ENCODE data around the gene RSU1. TPM values are rescaled to one million over a fixed set of nuclear protein-coding genes. Genes with fewer than 3 reads are reported as not detected.

Gene RSU1
- polyA plus RNA-seq, 3 donors = 45.7 to 111 (median 100) TPM

DNA sequence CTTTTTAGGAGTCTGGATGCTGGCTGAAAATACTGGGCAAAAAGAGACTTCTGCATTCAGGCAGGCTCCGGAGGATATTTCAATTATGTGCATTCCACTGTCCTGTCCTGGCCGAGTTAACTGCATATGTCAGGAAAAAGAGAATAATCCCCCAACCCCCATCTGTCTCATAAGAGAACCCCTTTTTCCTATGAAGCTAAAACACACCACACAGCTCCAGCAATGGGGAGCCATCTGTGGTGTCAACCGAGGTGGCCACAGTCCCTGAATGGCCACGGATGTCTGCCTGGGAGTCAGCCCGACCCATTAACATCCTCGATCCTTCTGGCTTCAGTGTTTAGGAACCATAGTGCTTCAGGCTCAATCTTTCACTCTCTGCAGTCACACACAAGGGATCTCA is 70.4 kb downstream of the RSU1 start:
- Mint-ChIP-seq H3K9me3 (peaks cover 0 to 1% (median 0%) of the 10 kb centered on the region in 7 donors), H3K27ac (no peak overlapping the region), H3K4me3 (no peak overlapping the region), H3K4me1 (peaks cover 6% of the 10 kb centered on the region), H3K27me3 (ENCODE audit: low read depth in 3 of 3) (peaks cover 0 to 2% (median 1%) of the 10 kb centered on the region in 3 donors), H3K36me3 (peaks cover 55 to 60% of the 10 kb centered on the region in 2 donors)
- intact Hi-C loops (cut with micrococcal nuclease) = no loop called here
- Histone ChIP-seq H3K9me3 (replicated peaks in 1 of 2; ENCODE audit: control insufficient read depth in 1 of 2, insufficient read depth in 1 of 2, low read length in 2 of 2) (no peaks in the 10 kb centered on the region), H3K4me3 (replicated peaks in 1 of 3; ENCODE audit: low read depth in 2 of 3, low read length in 3 of 3) (no peak overlapping the region), H3K36me3 (replicated peaks in 1 of 2; ENCODE audit: control insufficient read depth in 1 of 2, insufficient read depth in 2 of 2, low read length in 2 of 2) (peaks cover 32 to 82% of the 10 kb centered on the region in 2 donors), H3K27ac (ENCODE audit: low read depth in 1 of 2, low read length in 2 of 2) (no peak overlapping the region), H3K4me1 (ENCODE audit: control insufficient read depth in 1 of 2, insufficient read depth in 2 of 2, low read length in 2 of 2) (no peaks in the 10 kb centered on the region), H4K20me1 (ENCODE audit: insufficient read depth, low read length) (no peaks in the 10 kb centered on the region), H3K9ac (ENCODE audit: insufficient read depth, low read length, poor library complexity, severe bottlenecking) (no peak overlapping the region), H3K4me2 (replicated peaks; ENCODE audit: extremely low read depth, low read length, poor library complexity, severe bottlenecking) (no peak overlapping the region), H2AFZ (ENCODE audit: insufficient read depth, low read depth, low read length, poor library complexity, severe bottlenecking) (no peak overlapping the region), H3K79me2 (ENCODE audit: insufficient read depth, low read length) (no peaks in the 10 kb centered on the region), H3K27me3 (ENCODE audit: control insufficient read depth in 2 of 2, insufficient read depth in 2 of 2, low read length in 2 of 2) (no peaks in the 10 kb centered on the region)
- DNase-seq = no peak
- TF ChIP-seq, protein P1, sequence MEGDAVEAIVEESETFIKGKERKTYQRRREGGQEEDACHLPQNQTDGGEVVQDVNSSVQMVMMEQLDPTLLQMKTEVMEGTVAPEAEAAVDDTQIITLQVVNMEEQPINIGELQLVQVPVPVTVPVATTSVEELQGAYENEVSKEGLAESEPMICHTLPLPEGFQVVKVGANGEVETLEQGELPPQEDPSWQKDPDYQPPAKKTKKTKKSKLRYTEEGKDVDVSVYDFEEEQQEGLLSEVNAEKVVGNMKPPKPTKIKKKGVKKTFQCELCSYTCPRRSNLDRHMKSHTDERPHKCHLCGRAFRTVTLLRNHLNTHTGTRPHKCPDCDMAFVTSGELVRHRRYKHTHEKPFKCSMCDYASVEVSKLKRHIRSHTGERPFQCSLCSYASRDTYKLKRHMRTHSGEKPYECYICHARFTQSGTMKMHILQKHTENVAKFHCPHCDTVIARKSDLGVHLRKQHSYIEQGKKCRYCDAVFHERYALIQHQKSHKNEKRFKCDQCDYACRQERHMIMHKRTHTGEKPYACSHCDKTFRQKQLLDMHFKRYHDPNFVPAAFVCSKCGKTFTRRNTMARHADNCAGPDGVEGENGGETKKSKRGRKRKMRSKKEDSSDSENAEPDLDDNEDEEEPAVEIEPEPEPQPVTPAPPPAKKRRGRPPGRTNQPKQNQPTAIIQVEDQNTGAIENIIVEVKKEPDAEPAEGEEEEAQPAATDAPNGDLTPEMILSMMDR (IDR thresholded peaks at IDR 0.05) = no peak
- 96% methylated on average over 4 of the region's 6 CpGs for WGBS (ENCODE audit: insufficient coverage)

- 100% methylated on average over 2 of the region's 6 CpGs for WGBS (ENCODE audit: insufficient coverage)
- no peak overlapping the region for H3K27ac ChIP-seq (ENCODE audit: low read depth in 1 of 2, low read length in 2 of 2)
- Mint-ChIP-seq H3K27me3 (ENCODE audit: low read depth in 3 of 3) (peaks cover 0 to 2% (median 1%) of the 10 kb centered on the region in 3 donors), H3K36me3 (peaks cover 50 to 51% of the 10 kb centered on the region in 2 donors), H3K4me1 (peaks cover 6% of the 10 kb centered on the region), H3K27ac (no peak overlapping the region), H3K4me3 (no peak overlapping the region), H3K9me3 (peaks cover 0 to 1% (median 0%) of the 10 kb centered on the region in 7 donors)
- H3K79me2 ChIP-seq (ENCODE audit: insufficient read depth, low read length) = no peaks in the 10 kb centered on the region
- no peak overlapping the region for H3K9ac ChIP-seq (ENCODE audit: insufficient read depth, low read length, poor library complexity, severe bottlenecking)
- peaks cover 19 to 74% of the 10 kb centered on the region in 2 donors for H3K36me3 ChIP-seq (replicated peaks in 1 of 2; ENCODE audit: control insufficient read depth in 1 of 2, insufficient read depth in 2 of 2, low read length in 2 of 2)
- no peak for DNase-seq
- intact Hi-C loops (cut with micrococcal nuclease) = no loop called here
- H3K9me3 ChIP-seq (replicated peaks in 1 of 2; ENCODE audit: control insufficient read depth in 1 of 2, insufficient read depth in 1 of 2, low read length in 2 of 2) = no peaks in the 10 kb centered on the region
- no peak overlapping the region for H3K4me3 ChIP-seq (replicated peaks in 1 of 3; ENCODE audit: low read depth in 2 of 3, low read length in 3 of 3)
- TF ChIP-seq, protein P1 (IDR thresholded peaks at IDR 0.05) = no peak
- H3K27me3 ChIP-seq (ENCODE audit: control insufficient read depth in 2 of 2, insufficient read depth in 2 of 2, low read length in 2 of 2) = no peaks in the 10 kb centered on the region
- no peak overlapping the region for H2AFZ ChIP-seq (ENCODE audit: insufficient read depth, low read depth, low read length, poor library complexity, severe bottlenecking)
- H4K20me1 ChIP-seq (ENCODE audit: insufficient read depth, low read length) = no peaks in the 10 kb centered on the region
- no peak overlapping the region for H3K4me2 ChIP-seq (replicated peaks; ENCODE audit: extremely low read depth, low read length, poor library complexity, severe bottlenecking)
- H3K4me1 ChIP-seq (ENCODE audit: control insufficient read depth in 1 of 2, insufficient read depth in 2 of 2, low read length in 2 of 2) = no peaks in the 10 kb centered on the region
These were observed 72.2 kb downstream of the RSU1 start for GRCh38 chr10:16745061-16745460.
